HepG2 (cell line): ENCODE measurements around the gene SRR. TPM values are rescaled to one million over a fixed set of nuclear protein-coding genes. Genes with fewer than 3 reads are reported as not detected.

Experiments
- CHD2 ChIP-seq: IDR thresholded peaks from 2 replicates; pipeline ENCODE4 v1.6.1; 2011; ENCODE audit warnings: low read depth, low read length, improper control_type of control experiment
- GATAD1 ChIP-seq: IDR thresholded peaks from 2 replicates; pipeline ENCODE4 v1.6.1; 2016; ENCODE audit warnings: missing genetic modification reagents, missing compliant biosample characterization
- HNF4G ChIP-seq, 2 experiments: sonication (generic) in 1 of 2; formaldehyde crosslinking in 1 of 2; IDR thresholded peaks; 2 replicates each; pipeline versions ENCODE4 v1.4.0 to v1.6.1; 2011 to 2020; ENCODE audit warnings: borderline replicate concordance in 2 of 2, low read depth in 2 of 2, mild to moderate bottlenecking in 2 of 2, low read length in 1 of 2, missing genetic modification reagents in 1 of 2, moderate library complexity in 1 of 2
- IRX3 ChIP-seq: sonication (generic); formaldehyde crosslinking; IDR thresholded peaks from 2 replicates; pipeline ENCODE4 v1.8.1; 2023; ENCODE audit warnings: mild to moderate bottlenecking, low read depth, missing genetic modification reagents, borderline replicate concordance
- POLR2A ChIP-seq, 2 experiments: IDR thresholded peaks; 2 replicates each; pipeline ENCODE4 v1.6.1; 2011; ENCODE audit warnings: low read depth in 2 of 2, low read length in 2 of 2, mild to moderate bottlenecking in 1 of 2, moderate library complexity in 1 of 2; ENCODE audit not compliant: insufficient read depth in 1 of 2
- REL ChIP-seq: sonication (generic); formaldehyde crosslinking; conservative IDR thresholded peaks from 2 replicates; pipeline ENCODE4 v1.8.0; 2022; ENCODE audit warnings: mild to moderate bottlenecking, missing genetic modification reagents, moderate library complexity
- SOX5 ChIP-seq: IDR thresholded peaks from 2 replicates; pipeline ENCODE4 v1.6.1; 2016; ENCODE audit warnings: borderline replicate concordance
- SP1 ChIP-seq, 2 experiments: fragments of 450-650 bp in 1 of 2; sonication (generic) in 1 of 2; formaldehyde crosslinking in 1 of 2; IDR thresholded peaks; 2 replicates each; pipeline versions ENCODE4 v1.4.0 to v1.6.1; 2016 to 2020; ENCODE audit warnings: missing genetic modification reagents in 1 of 2
- TOPORS ChIP-seq: sonication (generic); formaldehyde crosslinking; IDR thresholded peaks from 2 replicates; pipeline ENCODE4 v1.8.0; 2023; ENCODE audit warnings: mild to moderate bottlenecking, missing genetic modification reagents
- YEATS2 ChIP-seq: sonication (generic); formaldehyde crosslinking; IDR thresholded peaks from 2 replicates; pipeline ENCODE4 v1.4.0; 2020; ENCODE audit warnings: missing genetic modification reagents, borderline replicate concordance
- ZNF318 ChIP-seq: sonication (generic); formaldehyde crosslinking; IDR thresholded peaks from 2 replicates; pipeline ENCODE4 v1.4.0; 2020; ENCODE audit warnings: mild to moderate bottlenecking, missing genetic modification reagents
- ZNF362 ChIP-seq: sonication (generic); formaldehyde crosslinking; IDR thresholded peaks from 2 replicates; pipeline ENCODE4 v1.4.0; 2020; ENCODE audit warnings: missing genetic modification reagents, mild to moderate bottlenecking, borderline replicate concordance
- ZNF468 ChIP-seq: sonication (generic); formaldehyde crosslinking; IDR thresholded peaks from 2 replicates; pipeline ENCODE4 v1.8.0; 2022; ENCODE audit warnings: mild to moderate bottlenecking, moderate library complexity, missing genetic modification reagents
- ZNF737 ChIP-seq: sonication (generic); formaldehyde crosslinking; IDR thresholded peaks from 2 replicates; pipeline ENCODE4 v1.5.0; 2020; ENCODE audit warnings: missing genetic modification reagents, mild to moderate bottlenecking, borderline replicate concordance
- ZNF841 ChIP-seq: sonication (generic); formaldehyde crosslinking; IDR thresholded peaks from 2 replicates; pipeline ENCODE4 v1.8.1; 2023; ENCODE audit warnings: missing genetic modification reagents, borderline replicate concordance
- polyA plus RNA-seq, 8 experiments: library from polyadenylated mRNA; depleted of rRNA in 3 of 8; stranded (reverse) in 7 of 8; unstranded in 1 of 8; fragments of >200 nt; fragmentation: Illumina TruSeq in 4 of 8; extraction: Trizol in 4 of 8; gene quantifications; 2 replicates each; pipeline versions ENCODE4 v1.2.1 to v1.2.3, GENCODE V29; 2011 to 2016; ENCODE audit warnings: low read depth in 4 of 8, missing spikeins in 1 of 8, mixed read lengths in 1 of 8; ENCODE audit not compliant: insufficient read depth in 1 of 8
- total RNA-seq, 5 experiments: library from RNA; depleted of rRNA; stranded (reverse); fragments of >200 nt; fragmentation: Illumina TruSeq; extraction: Trizol; gene quantifications; 2 replicates each; pipeline ENCODE4 v1.2.3, GENCODE V29; 2016; ENCODE audit warnings: low read depth in 1 of 5
- TF ChIP-seq, protein P1 (sequence below): fragments of 450-650 bp; IDR thresholded peaks from 2 replicates; pipeline ENCODE4 v1.6.1; 2016
- TF ChIP-seq, protein P2 (sequence below): sonication (generic); formaldehyde crosslinking; IDR thresholded peaks from 2 replicates; pipeline ENCODE4 v1.5.0; 2020; ENCODE audit warnings: missing genetic modification reagents, mild to moderate bottlenecking, borderline replicate concordance

Gene SRR
- total and polyA plus RNA-seq, 2 of the 13 experiments (the other 11 are each of a cell fraction or from before 2014, with no cell fraction given) = 3.6 to 7.8 TPM

DNA sequence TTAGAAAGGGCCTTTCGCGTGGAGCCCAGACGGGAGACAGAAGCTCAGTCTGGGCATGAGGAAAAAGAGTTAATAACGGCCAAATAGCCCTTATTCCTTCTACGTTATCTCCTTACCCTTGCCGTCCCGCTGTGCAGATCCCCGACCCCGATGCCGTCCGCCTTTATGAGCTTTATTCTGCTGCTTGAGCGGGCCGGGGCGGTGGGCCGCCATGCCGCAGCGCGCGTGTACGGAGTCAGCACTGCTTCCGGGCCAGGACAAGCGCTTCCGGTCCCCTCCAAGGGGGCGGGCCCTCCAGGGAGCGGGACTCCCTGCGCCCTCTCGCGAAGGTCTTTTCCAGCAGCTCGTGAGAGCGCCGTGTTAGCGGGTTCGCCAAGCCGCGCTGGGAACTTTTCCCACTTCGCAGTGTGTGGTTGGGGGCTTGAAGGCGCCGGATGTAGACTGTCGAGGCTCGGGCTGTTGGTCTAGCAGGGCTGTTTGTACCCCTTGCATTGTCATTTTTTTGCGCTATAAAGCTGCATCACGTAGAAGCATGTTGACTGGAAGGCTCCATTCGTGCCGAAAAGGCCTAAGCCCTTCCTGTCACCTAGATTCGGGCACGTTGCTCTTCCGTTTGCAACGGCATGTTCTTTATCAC lies 32.6 kb downstream of the SRR start, which contains the start of gene TSR1 (continued):
- TF ChIP-seq ZNF362 (CRISPR knock-in tag) (no peak), YEATS2 (peak; percentile 91), GATAD1 (peak; percentile 99), ZNF468 (CRISPR knock-in tag) (0 out of 2 replicates have a peak, but pooled peaks have one; percentile 64), TOPORS (CRISPR knock-in tag) (peak; percentile 55; the same call in 1 of the 2 replicates), IRX3 (CRISPR knock-in tag) (peak; percentile 53; the same call in 1 of the 2 replicates), CHD2 (peak; percentile 91), SP1 (IDR thresholded peaks at IDR 0.05) (no peak), SP1 (CRISPR knock-in tag; IDR thresholded peaks at IDR 0.05) (peak; percentile 84), HNF4G (IDR thresholded peaks at IDR 0.05; ENCODE audit: borderline replicate concordance, low read depth, low read length) (no peak), HNF4G (CRISPR knock-in tag; IDR thresholded peaks at IDR 0.05; ENCODE audit: borderline replicate concordance, low read depth) (peak; percentile 57; the same call in 1 of the 2 replicates), ZNF737 (CRISPR knock-in tag) (peak; percentile 82; the same call in 1 of the 2 replicates), REL (CRISPR knock-in tag) (no peak), ZNF841 (no peak), ZNF318 (CRISPR knock-in tag) (no peak), SOX5 (CRISPR knock-in tag) (no peak; the same call in 1 of the 2 replicates), POLR2A (IDR thresholded peaks at IDR 0.05; ENCODE audit: insufficient read depth in 1 of 2, low read depth in 2 of 2, low read length in 2 of 2) (peak; percentile 90 to 97)
- TF ChIP-seq, protein P1, sequence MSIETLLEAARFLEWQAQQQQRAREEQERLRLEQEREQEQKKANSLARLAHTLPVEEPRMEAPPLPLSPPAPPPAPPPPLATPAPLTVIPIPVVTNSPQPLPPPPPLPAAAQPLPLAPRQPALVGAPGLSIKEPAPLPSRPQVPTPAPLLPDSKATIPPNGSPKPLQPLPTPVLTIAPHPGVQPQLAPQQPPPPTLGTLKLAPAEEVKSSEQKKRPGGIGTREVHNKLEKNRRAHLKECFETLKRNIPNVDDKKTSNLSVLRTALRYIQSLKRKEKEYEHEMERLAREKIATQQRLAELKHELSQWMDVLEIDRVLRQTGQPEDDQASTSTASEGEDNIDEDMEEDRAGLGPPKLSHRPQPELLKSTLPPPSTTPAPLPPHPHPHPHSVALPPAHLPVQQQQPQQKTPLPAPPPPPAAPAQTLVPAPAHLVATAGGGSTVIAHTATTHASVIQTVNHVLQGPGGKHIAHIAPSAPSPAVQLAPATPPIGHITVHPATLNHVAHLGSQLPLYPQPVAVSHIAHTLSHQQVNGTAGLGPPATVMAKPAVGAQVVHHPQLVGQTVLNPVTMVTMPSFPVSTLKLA = peak; percentile 72
- TF ChIP-seq, protein P2, sequence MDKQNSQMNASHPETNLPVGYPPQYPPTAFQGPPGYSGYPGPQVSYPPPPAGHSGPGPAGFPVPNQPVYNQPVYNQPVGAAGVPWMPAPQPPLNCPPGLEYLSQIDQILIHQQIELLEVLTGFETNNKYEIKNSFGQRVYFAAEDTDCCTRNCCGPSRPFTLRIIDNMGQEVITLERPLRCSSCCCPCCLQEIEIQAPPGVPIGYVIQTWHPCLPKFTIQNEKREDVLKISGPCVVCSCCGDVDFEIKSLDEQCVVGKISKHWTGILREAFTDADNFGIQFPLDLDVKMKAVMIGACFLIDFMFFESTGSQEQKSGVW = no peak
